Parathyroid adenoma (tissue), 2 donors: ENCODE results near the gene REEP2.

Experiments used
- H2AFZ ChIP-seq: fragments of 300-600 bp; sonication (generic); one replicate; pipeline ENCODE4 v1.7.0; 2017; ENCODE audit warnings: antibody characterized with exemption, mild to moderate bottlenecking
- H3K27ac ChIP-seq: fragments of 300-600 bp; sonication (generic); one replicate; pipeline ENCODE4 v1.7.0; 2017
- H3K27me3 ChIP-seq: fragments of 300-600 bp; sonication (generic); one replicate; pipeline ENCODE4 v1.7.0; 2017; ENCODE audit warnings: low read length; ENCODE audit not compliant: control insufficient read depth, insufficient read depth
- H3K36me3 ChIP-seq: fragments of 300-600 bp; sonication (generic); one replicate; pipeline ENCODE4 v1.7.0; 2017; ENCODE audit warnings: low read length; ENCODE audit not compliant: control insufficient read depth, insufficient read depth
- H3K4me1 ChIP-seq: fragments of 300-600 bp; sonication (generic); one replicate; pipeline ENCODE4 v1.7.0; 2017; ENCODE audit warnings: control low read depth
- H3K4me2 ChIP-seq: fragments of 300-600 bp; sonication (generic); one replicate; pipeline ENCODE4 v1.7.0; 2017; ENCODE audit warnings: low read length
- H3K4me3 ChIP-seq: fragments of 300-600 bp; sonication (generic); one replicate; pipeline ENCODE4 v1.7.0; 2017; ENCODE audit warnings: low read depth, low read length
- H3K79me2 ChIP-seq: fragments of 300-600 bp; sonication (generic); one replicate; pipeline ENCODE4 v1.7.0; 2017; ENCODE audit warnings: control low read depth
- H3K9ac ChIP-seq: fragments of 300-600 bp; sonication (generic); one replicate; pipeline ENCODE4 v1.7.0; 2017; ENCODE audit warnings: mild to moderate bottlenecking
- H3K9me3 ChIP-seq: fragments of 300-600 bp; sonication (generic); one replicate; pipeline ENCODE4 v1.7.0; 2017; ENCODE audit warnings: low read length; ENCODE audit not compliant: control insufficient read depth
- CTCF ChIP-seq: fragments of 300-600 bp; sonication (generic); IDR thresholded peaks from one replicate; pipeline ENCODE4 v1.7.0; 2017; ENCODE audit warnings: antibody characterized with exemption, mild to moderate bottlenecking
- donor health status: primary hyperparathyroidism.

REEP2 gene

DNA sequence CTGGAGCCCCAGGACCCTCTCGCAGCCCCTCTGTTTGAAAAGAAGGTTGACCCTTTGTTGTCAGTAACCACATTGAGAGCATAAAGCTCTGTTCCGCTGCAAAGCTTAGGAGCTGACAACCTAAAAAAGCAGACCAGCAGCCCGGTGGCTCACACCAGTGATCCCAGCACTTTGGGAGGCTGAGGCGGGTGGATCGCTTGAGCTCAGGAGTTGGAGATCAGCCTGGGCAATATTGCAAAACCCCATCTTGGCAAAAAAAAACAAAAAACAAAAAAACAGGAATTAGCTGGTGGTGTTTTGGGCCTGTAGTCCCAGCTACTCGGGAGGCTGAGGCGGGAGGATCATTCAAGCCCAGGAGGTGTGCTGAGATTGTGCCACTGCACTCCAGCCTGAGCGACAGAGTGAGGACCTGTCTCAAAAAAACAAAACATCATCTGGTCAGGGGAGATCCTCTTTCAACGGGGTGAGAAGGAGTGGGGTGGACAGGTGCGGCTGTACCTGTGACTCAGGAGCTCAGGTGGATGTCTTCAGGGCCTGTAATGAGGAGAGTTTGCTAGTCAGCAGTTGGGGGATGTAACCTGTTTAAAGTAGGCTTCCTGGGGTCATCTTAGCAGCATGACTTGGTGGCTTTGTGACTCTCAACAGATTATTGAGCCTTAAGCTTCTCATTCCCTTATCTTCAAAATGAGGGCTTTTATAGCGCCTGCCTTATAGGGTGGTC lies 694 bp upstream of the REEP2 start:
- Histone ChIP-seq H3K4me1 (peaks cover 10% of the 10 kb centered on the region), H2AFZ (peak overlapping the region; percentile 41), H3K27me3 (no peaks in the 10 kb centered on the region), H3K79me2 (no peaks in the 10 kb centered on the region), H3K36me3 (no peaks in the 10 kb centered on the region), H3K4me2 (peak overlapping the region; percentile 69), H3K9me3 (no peaks in the 10 kb centered on the region), H3K9ac (no peak overlapping the region), H3K4me3 (peak overlapping the region; percentile 0), H3K27ac (no peak overlapping the region)
- TF ChIP-seq CTCF = no peak

DNA sequence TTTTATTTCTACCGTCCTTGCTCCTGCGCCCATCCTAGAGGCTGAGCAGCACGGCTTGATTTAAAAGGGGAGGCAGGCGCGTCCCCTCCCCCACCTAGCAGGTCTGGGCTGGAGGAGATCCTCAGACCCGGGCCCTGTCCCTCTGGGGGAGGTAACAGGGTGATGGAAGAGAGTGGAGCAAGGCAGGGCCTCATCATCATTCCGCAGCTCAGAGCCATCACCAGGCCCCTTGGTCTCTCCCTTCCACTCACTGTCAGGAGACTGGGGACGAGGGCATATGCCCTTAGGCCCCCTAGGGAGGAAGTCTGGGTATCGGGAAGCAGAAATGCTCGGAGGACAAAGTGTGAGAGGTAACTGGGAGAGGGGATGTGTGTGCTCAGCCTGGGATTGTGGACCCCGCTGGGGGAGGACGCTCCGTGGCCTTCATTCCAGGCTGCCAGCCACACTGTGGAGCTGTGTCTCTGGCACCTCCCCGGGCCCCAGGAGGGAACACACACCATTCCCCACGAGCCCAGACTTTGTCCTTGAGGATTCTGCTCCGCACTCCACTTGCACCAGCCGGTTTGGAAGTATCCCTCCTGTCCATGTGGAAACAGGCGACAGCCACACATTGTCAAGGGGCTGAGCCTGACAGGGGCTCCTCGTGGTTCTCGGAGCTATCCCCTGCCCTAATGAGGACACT lies 761 bp downstream of the REEP2 start:
- Histone ChIP-seq H3K4me1 (peaks cover 10% of the 10 kb centered on the region), H3K27ac (peak overlapping the region; percentile 53), H3K9me3 (no peaks in the 10 kb centered on the region), H2AFZ (peak overlapping the region; percentile 84), H3K27me3 (no peaks in the 10 kb centered on the region), H3K9ac (no peak overlapping the region), H3K4me3 (no peak overlapping the region), H3K79me2 (no peaks in the 10 kb centered on the region), H3K36me3 (no peaks in the 10 kb centered on the region), H3K4me2 (peak overlapping the region; percentile 55)
- TF ChIP-seq CTCF = no peak

- Histone ChIP-seq H3K27me3 (no peaks in the 10 kb centered on the region), H3K4me3 (no peak overlapping the region), H3K4me2 (no peak overlapping the region), H3K9ac (no peak overlapping the region), H3K36me3 (no peaks in the 10 kb centered on the region), H3K9me3 (no peaks in the 10 kb centered on the region), H2AFZ (peak overlapping the region; percentile 84), H3K27ac (no peak overlapping the region), H3K4me1 (peaks cover 10% of the 10 kb centered on the region), H3K79me2 (no peaks in the 10 kb centered on the region)
- no peak for TF ChIP-seq CTCF
Measured at GRCh38 chr5:138440159-138441073, 1.6 kb downstream of the REEP2 start.

DNA sequence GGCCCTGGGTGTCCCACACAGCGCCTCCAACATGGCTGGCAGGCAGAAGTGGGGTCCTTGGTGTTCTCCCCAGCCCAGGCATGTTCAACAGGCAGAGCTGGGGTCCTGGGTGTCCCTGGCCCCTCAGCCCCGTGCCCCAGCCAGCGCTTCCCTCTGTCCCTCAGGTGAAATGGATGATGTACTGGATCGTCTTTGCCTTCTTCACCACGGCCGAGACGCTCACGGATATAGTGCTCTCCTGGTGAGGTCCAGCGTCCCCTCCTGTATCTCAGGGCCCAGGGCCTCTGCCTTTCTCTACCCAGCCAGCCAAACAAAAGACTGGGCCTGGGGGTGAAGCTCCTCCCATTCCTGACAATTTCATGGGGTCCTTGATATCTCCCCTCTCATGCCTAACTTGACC lies 2.4 kb downstream of the REEP2 start:
- Histone ChIP-seq H3K9me3 (no peaks in the 10 kb centered on the region), H3K4me2 (no peak overlapping the region), H3K36me3 (no peaks in the 10 kb centered on the region), H3K27ac (no peak overlapping the region), H3K79me2 (no peaks in the 10 kb centered on the region), H3K4me3 (no peak overlapping the region), H3K9ac (no peak overlapping the region), H3K4me1 (peaks cover 10% of the 10 kb centered on the region), H3K27me3 (no peaks in the 10 kb centered on the region), H2AFZ (no peak overlapping the region)
- TF ChIP-seq CTCF = no peak
